Heart left ventricle (tissue), 16 donors: ENCODE data around the gene PPM1A. TPM values are rescaled to one million over a fixed set of nuclear protein-coding genes. Genes with fewer than 3 reads are reported as not detected.

ENCODE experiments used
- ATAC-seq, 4 donors: fragments of 200-7000 bp; cut with Tn5 transposase; one replicate each; pipeline ENCODE4 v1.9.1; 2020 to 2022; ENCODE audit warnings: moderate library complexity in 4 of 4, mild to moderate bottlenecking in 3 of 4, moderate number of reproducible peaks in 1 of 4
- DNase-seq, 5 donors: peaks; one replicate each; pipeline ENCODE4 v3.0.0-alpha.2; 2020
- H3K27ac ChIP-seq, 12 donors: fragments of 200-600 bp; sonication (generic) in 4 of 12; one replicate each; pipeline versions ENCODE4 v1.5.0 to v1.8.0; 2016 to 2022; ENCODE audit warnings: mild to moderate bottlenecking in 2 of 12
- H3K27me3 ChIP-seq, 9 donors: fragments of 200-600 bp; sonication (generic) in 2 of 9; one replicate each; pipeline versions ENCODE4 v1.5.1 to v1.8.0; 2016 to 2022; ENCODE audit warnings: mild to moderate bottlenecking in 3 of 9
- H3K36me3 ChIP-seq, 9 donors: fragments of 200-600 bp; sonication (generic) in 2 of 9; one replicate each; pipeline versions ENCODE4 v1.5.0 to v1.8.0; 2018 to 2022; ENCODE audit warnings: mild to moderate bottlenecking in 2 of 9
- H3K4me1 ChIP-seq, 12 donors: fragments of 200-600 bp; sonication (generic) in 4 of 12; one replicate each; pipeline versions ENCODE4 v1.5.0 to v1.8.0; 2016 to 2022; ENCODE audit warnings: mild to moderate bottlenecking in 3 of 12
- H3K4me3 ChIP-seq, 12 donors: fragments of 200-600 bp; sonication (generic) in 4 of 12; one replicate each; pipeline versions ENCODE4 v1.5.0 to v1.8.0; 2017 to 2022; ENCODE audit warnings: mild to moderate bottlenecking in 9 of 12, moderate library complexity in 4 of 12
- H3K9me3 ChIP-seq, 12 donors: fragments of 200-600 bp; sonication (generic) in 4 of 12; one replicate each; pipeline versions ENCODE4 v1.5.0 to v1.8.0; 2016 to 2022; ENCODE audit warnings: mild to moderate bottlenecking in 1 of 12
- CTCF ChIP-seq, 12 donors: fragments of 200-600 bp; sonication (generic) in 4 of 12; IDR thresholded peaks; one replicate each; pipeline versions ENCODE4 v1.5.0 to v1.8.0; 2018 to 2022; ENCODE audit warnings: antibody characterized with exemption in 12 of 12, mild to moderate bottlenecking in 5 of 12
- POLR2A ChIP-seq, 2 donors: fragments of 450-650 bp; IDR thresholded peaks; one replicate each; pipeline ENCODE4 v1.6.1; 2017; ENCODE audit warnings: antibody characterized with exemption in 2 of 2, mild to moderate bottlenecking in 2 of 2, moderate library complexity in 2 of 2
- WGBS, 4 donors: extraction: QIAGEN DNeasy Blood & Tissue Kit in 2 of 4; methylation state at CpG; one replicate each; pipeline versions ENCODE4 v1.1.5 to v1.1.7; 2013 to 2018; 5-methylcytosine and 5-hydroxymethylcytosine counted together
- intact Hi-C, 10 donors: fragments of 100-400 bp; cut with DNase I; formaldehyde crosslinking; loops; one replicate each; pipeline versions ENCODE4 v1.11.1 to v1.14.2; 2022
- polyA plus RNA-seq, 2 donors: library from polyadenylated mRNA; stranded (reverse); fragments of 200-250 nt; gene quantifications; one replicate each; pipeline ENCODE4 v1.2.3, GENCODE V29; 2013
- total RNA-seq, 9 donors: library from RNA; depleted of rRNA in 2 of 9; stranded (reverse); fragments of >200 nt in 2 of 9; fragmentation: NEBNext Ultra II Directional in 3 of 9; extraction: Animal tissue kit (Norgen Biotek cat#: 25700) in 3 of 9; gene quantifications; one replicate each; pipeline versions ENCODE4 v1.1.0 to v1.2.4, GENCODE V29; 2016 to 2023
- donor health status: ischemic (EF 13 %, LVEDD 7.1; RV severe dilation, severe dysfunction).
- donor health status: healthy with polysubstance abuse.
- donor health status: DM: no; HTN: yes; CAD: no.
- donor health status: DM: no; HTN: no; CAD: no.
- donor health status: ischemic (EF 25% LVEDD 6.9; RV normal size, moderate dysfunction).
- donor health status: ischemic (EF 25% LVEDD 5.7; RV mildly dilated, moderate dysfunction).
- donor health status: healthy.
- donor health status: DM: yes; HTN: yes; CAD: no.
- donor health status: ischemic (EF 35%, LVEDD 5.7; RV mildly dilated, moderate dysfunction).
- donor health status: nonischemic (EF 11% LVEDD 7.7; RV severe dilation, severe dysfunction).
- donor health status: DM: yes; HTN: yes; CAD: no.
- donor health status: PGD.
- donor health status: ischemic (EF 29% LVEDD 5.4; RV normal size, mild dysfunction).
- donor health status: nonischemic (EF 23%, LVEDD 6.1; RV moderate dilation, normal function).

PPM1A gene
- total and polyA plus RNA-seq, 11 donors, result 27.7 to 126 (median 91.6) TPM

DNA sequence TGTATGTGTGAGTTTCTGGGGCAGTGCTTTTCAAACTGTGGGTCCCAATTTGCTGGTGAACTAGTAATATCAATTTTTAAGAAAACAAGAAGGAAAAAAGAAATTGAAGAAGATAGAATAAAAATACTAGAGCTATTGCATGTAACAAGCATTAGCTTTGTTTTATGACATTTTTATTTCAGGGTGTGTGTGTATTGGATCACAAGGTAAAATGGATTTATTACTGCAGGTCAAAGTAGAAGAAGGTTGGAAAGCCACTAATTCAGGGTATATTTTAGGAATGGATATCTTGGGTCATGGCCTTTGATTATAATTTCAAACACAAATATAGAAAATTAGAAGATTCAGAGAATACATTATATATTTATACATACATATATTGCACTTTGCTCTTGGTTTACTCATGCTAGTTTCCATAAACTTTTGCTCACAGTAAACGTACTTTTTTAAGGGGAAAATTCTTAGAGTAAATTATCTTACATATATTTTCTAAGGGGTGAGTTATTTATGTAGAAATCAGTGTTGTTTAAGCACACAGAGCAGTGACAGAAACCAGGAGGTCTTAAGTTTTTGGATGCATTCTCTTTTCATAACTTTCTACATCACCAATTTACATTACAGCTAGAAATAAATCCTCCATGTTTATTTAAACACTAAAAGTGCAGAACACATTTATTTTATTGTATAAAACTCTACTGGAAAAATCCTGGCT lies 34.5 kb upstream of the PPM1A start:
- intact Hi-C loops, result no loop called here
- no peaks in the 10 kb centered on the region for H3K9me3 ChIP-seq
- DNase-seq (no peak), ATAC-seq (no peak)
- no peak for TF ChIP-seq POLR2A (IDR thresholded peaks at IDR 0.05)
- no peak for TF ChIP-seq CTCF (IDR thresholded peaks at IDR 0.05)
- 43 to 57% (median 50%) methylated on average over 1 of the region's 1 CpG for WGBS, 4 donors
- H3K27ac ChIP-seq, result peak overlapping the region in 3 of 12 donors; percentile 6 to 63 (median 45)
- H3K4me1 ChIP-seq, result peaks cover 0 to 10% (median 0%) of the 10 kb centered on the region in 12 donors
- no peaks in the 10 kb centered on the region for H3K36me3 ChIP-seq
- H3K27me3 ChIP-seq, result peaks cover 0 to 3% (median 0%) of the 10 kb centered on the region in 9 donors
- H3K4me3 ChIP-seq, result no peak overlapping the region

DNA sequence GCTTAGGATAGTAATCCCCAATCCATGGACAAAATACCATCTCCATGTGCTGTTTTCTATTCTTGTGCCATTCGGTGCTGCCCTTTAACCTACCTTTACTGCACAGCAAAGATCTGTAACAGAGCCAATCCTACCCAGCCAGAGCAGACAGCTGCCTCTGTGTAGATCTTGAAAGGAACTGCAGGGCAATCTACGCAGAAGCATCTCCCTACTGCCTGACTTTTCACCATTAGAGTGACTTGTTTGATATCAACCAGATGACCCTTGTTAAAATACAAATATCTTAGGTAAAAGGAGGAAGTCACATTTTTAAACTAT lies 33.9 kb upstream of the PPM1A start:
- intact Hi-C loops, result no loop called here
- peaks cover 0 to 10% (median 0%) of the 10 kb centered on the region in 12 donors for H3K4me1 ChIP-seq
- TF ChIP-seq CTCF (IDR thresholded peaks at IDR 0.05) (no peak), POLR2A (IDR thresholded peaks at IDR 0.05) (no peak)
- no peaks in the 10 kb centered on the region for H3K9me3 ChIP-seq
- no peaks in the 10 kb centered on the region for H3K36me3 ChIP-seq
- ATAC-seq, result peak; percentile 65 to 81 (median 74)
- H3K4me3 ChIP-seq, result no peak overlapping the region
- 39 to 57% (median 49%) methylated on average over 2 of the region's 2 CpGs for WGBS, 4 donors
- H3K27me3 ChIP-seq, result peaks cover 0 to 3% (median 0%) of the 10 kb centered on the region in 9 donors
- peak overlapping the region in 6 of 12 donors; percentile 15 to 63 (median 44) for H3K27ac ChIP-seq
- no peak for DNase-seq

DNA sequence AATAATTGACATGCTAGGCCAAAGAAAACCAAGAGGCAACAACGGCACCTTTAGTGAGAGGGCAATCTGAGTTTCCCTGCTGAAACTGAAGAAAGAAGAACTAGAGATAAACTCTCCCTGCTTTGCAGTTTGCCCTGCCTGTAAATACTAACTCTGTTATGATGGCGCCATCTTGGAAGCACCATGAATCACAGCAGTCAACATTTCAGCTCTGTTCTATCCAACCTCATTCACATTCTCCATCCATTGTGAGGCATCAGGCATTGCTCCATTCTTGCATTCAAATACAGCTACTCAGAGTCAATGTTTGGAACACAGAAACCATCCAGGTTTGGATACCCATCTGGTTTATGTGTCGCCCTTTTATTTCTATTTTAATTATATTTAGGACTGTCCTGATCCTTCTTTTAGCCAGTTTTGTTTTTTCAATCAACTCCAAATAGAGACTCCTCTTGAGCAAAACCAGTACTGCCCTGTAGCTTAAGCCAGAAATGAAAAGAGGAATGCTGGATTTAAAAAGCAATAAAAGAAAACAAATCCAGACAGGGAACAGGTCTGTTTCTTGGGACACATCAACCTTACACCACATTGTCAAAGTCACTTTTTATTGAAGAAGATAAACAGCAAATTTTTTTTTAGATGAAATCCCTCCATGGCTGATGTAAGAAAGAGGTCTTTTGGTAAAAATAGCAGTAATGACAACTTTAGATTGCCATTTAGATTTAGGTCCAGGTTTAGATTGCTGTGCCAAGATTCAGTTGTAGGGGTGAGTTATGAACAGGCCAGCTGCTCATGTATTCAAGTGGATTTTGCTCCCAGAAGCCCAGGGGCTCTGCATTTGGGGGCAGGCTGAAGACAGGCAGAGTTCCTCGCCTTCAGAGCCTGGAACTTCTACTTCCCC lies 33.3 kb upstream of the PPM1A start:
- peaks cover 0 to 2% (median 0%) of the 10 kb centered on the region in 9 donors for H3K27me3 ChIP-seq
- no peaks in the 10 kb centered on the region for H3K9me3 ChIP-seq
- no peak overlapping the region for H3K4me3 ChIP-seq
- DNase-seq (no peak), ATAC-seq (peak in 1 of 4 donors; percentile 19)
- 79 to 91% (median 82%) methylated on average over 4 of the region's 4 CpGs for WGBS, 4 donors
- H3K36me3 ChIP-seq, result no peaks in the 10 kb centered on the region
- H3K27ac ChIP-seq, result peak overlapping the region in 6 of 12 donors; percentile 15 to 63 (median 44)
- H3K4me1 ChIP-seq, result peaks cover 0 to 10% (median 0%) of the 10 kb centered on the region in 12 donors
- no peak for TF ChIP-seq POLR2A (IDR thresholded peaks at IDR 0.05)
- no peak for TF ChIP-seq CTCF (IDR thresholded peaks at IDR 0.05)
- intact Hi-C loops, result no loop called here

- TF ChIP-seq CTCF (IDR thresholded peaks at IDR 0.05), result no peak
- no peak for TF ChIP-seq POLR2A (IDR thresholded peaks at IDR 0.05)
- ATAC-seq, result no peak
Measured at GRCh38 chr14:60217713-60218112, 31.3 kb upstream of the PPM1A start.

More at GRCh38 chr14:60217713-60218112, 31.3 kb upstream of the PPM1A start:
- H3K9me3 ChIP-seq, result no peaks in the 10 kb centered on the region
- H3K4me1 ChIP-seq, result peaks cover 0 to 18% (median 0%) of the 10 kb centered on the region in 12 donors
- H3K36me3 ChIP-seq, result no peaks in the 10 kb centered on the region
- no peak overlapping the region for H3K4me3 ChIP-seq
- peak overlapping the region in 1 of 12 donors; percentile 52 for H3K27ac ChIP-seq
- WGBS, 4 donors, result 57 to 80% (median 68%) methylated on average over 2 to 3 of the region's 3 CpGs
- DNase-seq, result no peak
- intact Hi-C loops, result no loop called here
- no peaks in the 10 kb centered on the region for H3K27me3 ChIP-seq
